C4-2B (cell line): ENCODE results near the gene ITGA5.

ENCODE experiments used
- ZFX ChIP-seq: fragments of 450-650 bp; IDR thresholded peaks from 2 replicates; pipeline ENCODE4 v1.6.1; 2017
- TF ChIP-seq, protein P1 (sequence below): fragments of 450-650 bp; conservative IDR thresholded peaks from 2 replicates; pipeline ENCODE4 v1.5.1; 2017; ENCODE audit warnings: mild to moderate bottlenecking

DNA sequence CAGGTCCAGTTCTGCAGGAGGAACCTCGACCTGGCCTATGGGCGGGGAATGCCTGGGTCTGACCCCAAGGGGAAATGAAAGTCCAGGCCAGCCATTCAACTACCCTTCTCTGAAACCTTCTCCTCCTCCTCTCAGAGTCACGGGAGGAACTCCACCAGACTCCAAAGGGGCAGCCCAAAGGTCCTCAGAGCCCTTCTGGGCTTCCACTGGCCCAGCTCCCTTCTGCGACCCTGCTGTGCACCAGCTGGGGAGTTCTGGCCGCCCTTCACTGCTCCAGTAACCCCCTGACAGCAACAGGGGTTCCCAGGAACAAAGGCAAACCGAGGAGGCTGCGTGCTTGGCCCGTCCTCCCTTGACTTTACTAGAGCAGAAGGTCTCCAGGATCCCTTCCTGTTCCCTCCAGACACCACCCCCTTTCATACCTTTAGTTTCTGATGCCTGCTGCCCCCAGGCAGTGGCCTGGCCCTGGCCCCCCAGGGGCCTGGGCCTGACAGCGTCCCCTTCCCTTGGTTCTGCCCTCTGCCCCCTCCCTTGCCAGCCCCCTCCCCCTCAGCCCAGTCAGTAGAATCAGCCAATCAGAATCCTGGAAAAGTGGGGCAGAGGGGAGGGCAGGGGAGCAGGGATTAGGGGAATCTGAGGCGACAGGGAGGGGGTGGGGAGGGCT, 33.7 kb downstream of the ITGA5 start:
- TF ChIP-seq, protein P1, sequence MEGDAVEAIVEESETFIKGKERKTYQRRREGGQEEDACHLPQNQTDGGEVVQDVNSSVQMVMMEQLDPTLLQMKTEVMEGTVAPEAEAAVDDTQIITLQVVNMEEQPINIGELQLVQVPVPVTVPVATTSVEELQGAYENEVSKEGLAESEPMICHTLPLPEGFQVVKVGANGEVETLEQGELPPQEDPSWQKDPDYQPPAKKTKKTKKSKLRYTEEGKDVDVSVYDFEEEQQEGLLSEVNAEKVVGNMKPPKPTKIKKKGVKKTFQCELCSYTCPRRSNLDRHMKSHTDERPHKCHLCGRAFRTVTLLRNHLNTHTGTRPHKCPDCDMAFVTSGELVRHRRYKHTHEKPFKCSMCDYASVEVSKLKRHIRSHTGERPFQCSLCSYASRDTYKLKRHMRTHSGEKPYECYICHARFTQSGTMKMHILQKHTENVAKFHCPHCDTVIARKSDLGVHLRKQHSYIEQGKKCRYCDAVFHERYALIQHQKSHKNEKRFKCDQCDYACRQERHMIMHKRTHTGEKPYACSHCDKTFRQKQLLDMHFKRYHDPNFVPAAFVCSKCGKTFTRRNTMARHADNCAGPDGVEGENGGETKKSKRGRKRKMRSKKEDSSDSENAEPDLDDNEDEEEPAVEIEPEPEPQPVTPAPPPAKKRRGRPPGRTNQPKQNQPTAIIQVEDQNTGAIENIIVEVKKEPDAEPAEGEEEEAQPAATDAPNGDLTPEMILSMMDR: no peak
- no peak for TF ChIP-seq ZFX
